Sciatic nerve (tissue), 2 donors: ENCODE measurements around the gene PTPRN2. TPM values are rescaled to one million over a fixed set of nuclear protein-coding genes. Genes with fewer than 3 reads are reported as not detected.
A peak's percentile ranks its signal among the peaks of the same experiment; 100 is the strongest.

ENCODE experiments used
- ATAC-seq: fragments of 200-7000 bp; cut with Tn5 transposase; one replicate; pipeline ENCODE4 v1.9.1; 2020; ENCODE audit warnings: mild to moderate bottlenecking, moderate library complexity
- DNase-seq: peaks from one replicate; pipeline ENCODE4 v3.0.0-alpha.2; 2020; ENCODE audit warnings: low spot score
- intact Hi-C: fragments of 100-400 bp; cut with DNase I; formaldehyde crosslinking; loops from one replicate; pipeline ENCODE4 v1.14.2; 2022
- total RNA-seq: library from RNA; stranded (reverse); fragmentation: NEBNext Ultra II Directional; extraction: Animal tissue kit (Norgen Biotek cat#: 25700); gene quantifications from one replicate; pipeline ENCODE4 v1.2.1, GENCODE V29; 2021
- donor health status: DM: no; HTN: no; CAD: no.
- donor health status: DM: no; HTN: no; CAD: no.

Gene PTPRN2
- total RNA-seq, 1 donor from 2014 or later: 12.7 TPM

DNA sequence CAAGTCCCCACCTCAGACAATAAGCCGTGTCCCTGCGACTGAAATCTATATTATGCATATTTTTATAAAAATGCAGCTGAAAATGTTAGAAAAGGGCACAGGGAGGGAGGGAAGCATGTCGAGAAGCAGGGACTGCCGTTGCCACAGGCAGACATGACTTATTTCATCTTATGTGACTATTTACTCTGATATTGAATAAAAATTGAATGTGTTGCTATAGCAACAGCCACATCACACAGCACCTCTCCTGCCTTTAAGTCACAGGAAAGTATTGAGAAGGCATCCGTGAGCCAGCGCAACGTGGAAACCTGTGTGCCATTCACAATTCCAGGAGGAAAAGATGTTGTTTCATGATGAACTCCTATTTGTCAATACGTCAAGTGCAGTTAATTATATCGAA lies 701.4 kb downstream of the PTPRN2 start:
- no peak for DNase-seq
- no peak for ATAC-seq
- intact Hi-C loops: loop anchor here (10.0 kb wide), 1 partner anchor 451 kb away; no protein-coding TSS in a partner anchor

- intact Hi-C loops: loop anchor here (10.0 kb wide), 1 partner anchor 450 kb away; no protein-coding TSS in a partner anchor
- DNase-seq (no peak), ATAC-seq (no peak)
Measured at GRCh38 chr7:157885140-157885539, 702.5 kb downstream of the PTPRN2 start.

DNA sequence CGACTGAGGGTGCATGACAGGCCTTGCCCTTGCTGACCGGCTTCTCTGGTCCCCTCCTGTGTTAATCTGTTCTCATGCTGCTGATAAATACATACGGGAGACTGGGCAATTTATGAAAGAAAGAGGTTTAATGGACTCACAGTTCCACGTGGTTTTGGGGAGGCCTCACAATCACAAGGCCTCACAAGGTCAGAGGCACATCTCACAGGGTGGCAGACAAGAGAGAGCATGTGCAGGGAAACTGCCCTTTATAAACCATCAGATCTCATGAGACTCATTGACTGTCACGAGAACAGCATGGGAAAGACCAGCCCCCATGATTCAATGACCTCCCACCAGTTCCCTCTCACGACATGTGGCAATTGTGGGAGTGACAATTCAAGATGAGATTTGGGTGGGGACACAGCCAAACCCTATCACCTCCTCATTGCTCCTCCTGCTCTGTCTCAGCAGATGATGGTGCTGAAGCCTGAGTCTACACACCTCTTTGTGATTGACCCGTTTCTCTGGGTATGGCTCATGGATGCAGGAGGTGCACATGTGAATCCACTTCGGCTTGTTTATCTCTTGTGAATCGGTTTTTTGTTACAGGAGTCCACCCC lies 703.1 kb downstream of the PTPRN2 start:
- intact Hi-C loops: loop anchor here (10.0 kb wide), 1 partner anchor 450 kb away; no protein-coding TSS in a partner anchor
- DNase-seq (no peak), ATAC-seq (no peak)

DNA sequence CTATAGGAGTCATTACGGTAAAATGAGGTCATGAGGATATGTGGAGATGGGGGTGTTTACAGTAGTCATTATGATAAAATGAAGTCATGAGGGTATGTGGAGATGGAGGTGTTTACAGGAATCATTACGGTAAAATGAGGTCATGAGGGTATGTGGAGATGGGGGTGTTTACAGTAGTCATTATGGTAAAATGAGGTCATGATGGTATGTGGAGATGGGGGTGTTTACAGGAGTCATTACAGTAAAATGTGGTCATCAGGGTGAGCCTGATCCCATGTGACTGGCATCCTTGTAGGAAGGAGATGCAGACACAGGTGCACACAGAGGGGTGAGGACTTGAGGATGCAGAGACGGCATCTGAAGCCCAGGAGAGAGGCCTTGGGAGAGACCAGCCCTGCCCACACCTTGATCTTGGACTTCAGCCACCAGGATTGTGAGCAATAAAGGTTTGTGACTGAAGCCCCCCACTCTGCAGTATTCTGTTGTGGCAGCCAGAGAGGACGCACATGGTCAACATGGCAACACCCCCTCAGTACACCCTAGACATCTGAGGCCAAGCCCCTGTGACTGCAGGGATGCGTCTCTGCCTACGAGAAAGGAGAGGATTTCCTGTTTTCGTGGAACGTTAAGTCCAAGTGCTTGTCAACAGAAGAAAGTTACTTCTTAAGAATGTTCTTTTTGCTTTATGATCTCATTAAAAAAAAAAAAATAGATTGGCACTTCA lies 706.4 kb downstream of the PTPRN2 start:
- ATAC-seq (no peak), DNase-seq (no peak)
- intact Hi-C loops: loop anchor here (10.0 kb wide), 1 partner anchor 446 kb away; no protein-coding TSS in a partner anchor

- DNase-seq: no peak
- no peak for ATAC-seq
- intact Hi-C loops: no loop called here
Measured at GRCh38 chr7:157879391-157879790, 708.2 kb downstream of the PTPRN2 start.

GRCh38 chr7:157877298-157878090 lies 710.1 kb downstream of the PTPRN2 start:
- ATAC-seq (no peak), DNase-seq (no peak)
- intact Hi-C loops: no loop called here

DNA sequence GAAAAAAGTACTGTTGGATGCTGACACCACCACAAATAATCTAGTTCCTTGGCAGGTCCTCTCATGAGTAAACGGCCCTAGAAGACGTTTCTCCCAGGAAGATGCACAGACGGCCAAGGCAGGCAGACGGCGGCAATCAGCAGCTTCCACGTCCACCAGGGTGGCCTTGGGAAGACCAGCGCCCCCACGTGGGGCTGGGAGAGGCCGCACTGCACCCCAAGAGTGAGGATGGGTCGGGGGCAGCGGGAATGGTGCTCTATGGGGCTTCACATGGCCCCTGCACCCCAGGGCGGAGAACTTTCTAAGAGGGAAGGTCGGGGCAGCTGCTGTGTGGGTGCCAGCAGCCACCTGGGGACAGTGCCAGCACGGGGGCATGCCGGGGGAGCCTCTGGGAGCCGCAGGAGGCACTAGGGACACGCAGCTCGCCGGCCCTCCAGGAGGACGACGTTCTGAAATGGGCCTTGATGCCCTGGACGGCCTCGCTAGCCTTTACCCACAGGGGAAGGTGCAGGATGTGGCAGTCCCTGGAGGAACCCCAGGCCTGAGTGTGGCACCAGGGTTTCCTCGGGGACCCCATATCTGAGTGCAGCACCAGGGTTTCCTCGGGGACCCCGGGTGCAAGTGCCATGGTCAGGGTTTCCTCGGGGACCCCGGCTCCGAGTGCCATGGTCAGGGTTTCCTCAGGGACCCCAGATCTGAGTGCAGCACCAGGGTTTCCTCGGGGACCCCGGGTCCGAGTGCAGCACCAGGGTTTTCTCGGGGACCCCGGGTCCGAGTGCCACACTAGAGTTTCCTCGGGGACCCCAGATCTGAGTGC lies 710.9 kb downstream of the PTPRN2 start:
- intact Hi-C loops: no loop called here
- DNase-seq (no peak), ATAC-seq (no peak)

GRCh38 chr7:157875230-157876179 lies 712.1 kb downstream of the PTPRN2 start:
- DNase-seq (no peak), ATAC-seq (peak; percentile 72)
- intact Hi-C loops: no loop called here

DNA sequence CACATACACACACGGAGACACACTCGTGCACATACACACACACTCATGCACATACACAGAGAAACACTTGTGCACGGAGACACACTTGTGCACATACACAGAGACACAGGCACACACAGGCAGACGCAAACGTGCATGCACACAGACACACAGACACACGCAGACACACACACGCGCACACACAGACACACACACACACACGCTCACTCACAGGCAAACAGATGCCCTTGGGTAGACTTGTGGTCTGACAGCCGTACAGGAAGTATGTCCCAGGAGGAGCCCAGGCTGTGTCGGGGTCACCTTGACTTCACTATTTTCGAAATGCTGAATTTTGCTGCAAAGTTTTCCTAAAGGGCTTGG lies 712.8 kb downstream of the PTPRN2 start:
- intact Hi-C loops: no loop called here
- no peak for ATAC-seq
- DNase-seq: no peak

DNA sequence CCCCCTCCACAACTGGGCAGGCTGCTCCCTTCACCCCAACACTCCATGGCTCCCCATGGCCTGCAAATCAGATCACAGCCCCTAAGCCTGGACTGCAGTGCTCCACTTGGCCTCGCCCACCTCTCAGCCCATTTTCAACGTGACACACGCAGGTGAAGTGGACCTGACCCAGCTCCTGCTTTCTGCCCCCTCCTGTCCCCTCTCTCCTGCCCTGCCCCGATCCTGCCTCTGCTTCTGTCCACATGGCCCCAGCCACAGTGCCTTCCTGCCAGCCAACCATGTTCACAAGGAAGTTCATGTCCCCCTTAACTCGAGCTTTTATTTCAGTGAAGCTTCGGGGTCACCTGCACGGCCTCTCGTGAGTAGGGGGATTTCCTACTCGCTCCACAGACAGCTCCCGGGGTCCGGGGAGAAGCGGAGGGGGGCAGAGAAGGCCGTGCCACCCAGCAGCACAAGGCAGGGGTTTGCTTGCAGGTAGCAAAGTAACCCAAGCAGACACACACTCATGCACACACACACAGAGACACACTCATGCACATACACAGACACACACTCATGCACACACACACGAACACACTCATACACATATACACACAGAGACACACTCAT lies 713.3 kb downstream of the PTPRN2 start:
- intact Hi-C loops: no loop called here
- ATAC-seq: no peak
- no peak for DNase-seq

DNA sequence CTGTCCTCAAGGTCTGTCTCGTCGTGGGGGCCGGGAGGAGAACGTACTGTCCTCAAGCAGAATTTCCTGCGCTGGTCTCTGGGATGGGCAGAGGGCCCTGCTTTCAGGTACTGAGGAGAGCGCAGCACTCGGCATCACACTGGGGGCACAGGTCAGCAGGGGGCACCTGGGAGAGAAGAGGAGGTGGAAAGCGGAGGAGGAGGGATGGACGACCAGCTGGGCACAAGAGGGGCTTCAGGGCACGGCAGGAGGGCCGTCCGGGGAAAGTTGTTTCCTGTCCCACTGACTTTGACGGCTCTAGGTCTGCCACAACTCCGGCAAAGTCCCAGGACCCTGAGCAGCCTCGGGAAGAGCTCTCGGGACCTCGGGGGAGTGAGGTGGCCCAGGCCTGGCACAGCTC lies 714.0 kb downstream of the PTPRN2 start:
- DNase-seq (no peak), ATAC-seq (no peak)
- intact Hi-C loops: no loop called here

DNA sequence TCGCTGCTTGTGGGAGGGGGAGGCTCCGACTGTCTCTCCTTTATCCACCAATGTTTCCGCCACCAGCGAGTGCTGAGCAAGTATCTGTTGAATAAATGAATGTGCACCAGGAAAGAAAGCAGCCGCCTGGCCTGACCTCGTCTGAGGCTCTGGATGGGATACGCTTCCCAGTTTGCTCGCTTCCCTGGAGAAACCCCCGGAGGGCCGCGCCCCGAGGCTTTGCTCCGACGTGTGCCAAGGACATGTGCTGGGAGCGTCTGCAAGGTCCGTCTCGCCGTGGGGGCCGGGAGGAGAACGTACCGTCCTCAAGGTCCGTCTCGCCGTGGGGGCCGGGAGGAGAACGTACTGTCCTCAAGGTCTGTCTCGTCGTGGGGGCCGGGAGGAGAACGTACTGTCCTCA lies 714.4 kb downstream of the PTPRN2 start:
- DNase-seq (no peak), ATAC-seq (no peak)
- intact Hi-C loops: no loop called here

GRCh38 chr7:157872447-157872846 lies 715.2 kb downstream of the PTPRN2 start:
- ATAC-seq (no peak), DNase-seq (no peak)
- intact Hi-C loops: no loop called here

- no peak for ATAC-seq
- DNase-seq: no peak
- intact Hi-C loops: no loop called here
Measured at GRCh38 chr7:157871681-157872080, 715.9 kb downstream of the PTPRN2 start.

DNA sequence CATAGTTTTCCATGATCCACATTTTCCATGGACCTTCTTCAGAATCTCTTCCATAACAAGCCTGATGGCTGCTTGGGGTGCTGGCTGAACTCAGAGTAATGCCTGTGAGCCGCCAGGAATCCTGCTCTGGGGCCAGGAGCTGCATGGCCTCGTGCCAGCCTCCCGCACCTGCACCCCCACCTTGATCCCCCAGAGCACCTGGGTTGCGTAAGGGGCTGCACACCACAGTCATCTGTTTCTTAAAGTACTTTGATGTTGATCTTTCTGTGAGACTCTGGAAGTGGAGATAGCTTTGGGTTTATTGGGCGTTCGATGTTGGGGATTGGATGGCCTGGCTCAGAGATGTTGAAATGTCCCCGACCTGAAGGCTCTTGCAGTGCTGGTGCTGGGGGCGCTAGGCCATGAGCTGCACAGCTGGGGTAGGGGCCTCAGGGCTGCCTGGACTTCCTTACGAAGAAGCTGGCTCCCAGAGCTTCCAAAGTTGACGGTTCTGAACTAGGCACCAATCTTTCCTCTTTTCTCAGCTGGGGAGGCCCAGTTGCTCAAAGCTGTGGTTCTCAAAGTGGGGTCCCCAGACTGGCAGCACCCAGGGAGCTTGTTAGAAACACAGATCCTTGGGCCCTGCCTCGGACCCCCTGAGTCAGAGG lies 716.9 kb downstream of the PTPRN2 start:
- no peak for DNase-seq
- ATAC-seq: no peak
- intact Hi-C loops: no loop called here

- DNase-seq (no peak), ATAC-seq (peak; percentile 35)
- intact Hi-C loops: no loop called here
Measured at GRCh38 chr7:157869793-157870192, 717.8 kb downstream of the PTPRN2 start.

- intact Hi-C loops: no loop called here
- no peak for DNase-seq
- no peak for ATAC-seq
Measured at GRCh38 chr7:157867685-157868305, 719.8 kb downstream of the PTPRN2 start.
